H4 (cell line): ENCODE data around the gene CAV2. TPM values are rescaled to one million over a fixed set of nuclear protein-coding genes. Genes with fewer than 3 reads are reported as not detected.
"Not testable (repeated sequence)": the region's sequence is repeated elsewhere in the genome, so short reads cannot be mapped to it uniquely, and the experiment has no call there.

ENCODE experiments used
- DNase-seq: peaks from one replicate; pipeline ENCODE4 v3.0.0-alpha.2; 2015; ENCODE audit warnings: low spot score
- total RNA-seq: library from RNA; depleted of rRNA; stranded (reverse); fragments of >200 nt; shearing (Covaris generic); gene quantifications from 2 replicates; pipeline ENCODE4 v1.2.3, GENCODE V29; 2014; rRNA removed

Gene CAV2, protein sequence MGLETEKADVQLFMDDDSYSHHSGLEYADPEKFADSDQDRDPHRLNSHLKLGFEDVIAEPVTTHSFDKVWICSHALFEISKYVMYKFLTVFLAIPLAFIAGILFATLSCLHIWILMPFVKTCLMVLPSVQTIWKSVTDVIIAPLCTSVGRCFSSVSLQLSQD
- 59.4 and 67.2 TPM in 2 replicates for total RNA-seq

DNA sequence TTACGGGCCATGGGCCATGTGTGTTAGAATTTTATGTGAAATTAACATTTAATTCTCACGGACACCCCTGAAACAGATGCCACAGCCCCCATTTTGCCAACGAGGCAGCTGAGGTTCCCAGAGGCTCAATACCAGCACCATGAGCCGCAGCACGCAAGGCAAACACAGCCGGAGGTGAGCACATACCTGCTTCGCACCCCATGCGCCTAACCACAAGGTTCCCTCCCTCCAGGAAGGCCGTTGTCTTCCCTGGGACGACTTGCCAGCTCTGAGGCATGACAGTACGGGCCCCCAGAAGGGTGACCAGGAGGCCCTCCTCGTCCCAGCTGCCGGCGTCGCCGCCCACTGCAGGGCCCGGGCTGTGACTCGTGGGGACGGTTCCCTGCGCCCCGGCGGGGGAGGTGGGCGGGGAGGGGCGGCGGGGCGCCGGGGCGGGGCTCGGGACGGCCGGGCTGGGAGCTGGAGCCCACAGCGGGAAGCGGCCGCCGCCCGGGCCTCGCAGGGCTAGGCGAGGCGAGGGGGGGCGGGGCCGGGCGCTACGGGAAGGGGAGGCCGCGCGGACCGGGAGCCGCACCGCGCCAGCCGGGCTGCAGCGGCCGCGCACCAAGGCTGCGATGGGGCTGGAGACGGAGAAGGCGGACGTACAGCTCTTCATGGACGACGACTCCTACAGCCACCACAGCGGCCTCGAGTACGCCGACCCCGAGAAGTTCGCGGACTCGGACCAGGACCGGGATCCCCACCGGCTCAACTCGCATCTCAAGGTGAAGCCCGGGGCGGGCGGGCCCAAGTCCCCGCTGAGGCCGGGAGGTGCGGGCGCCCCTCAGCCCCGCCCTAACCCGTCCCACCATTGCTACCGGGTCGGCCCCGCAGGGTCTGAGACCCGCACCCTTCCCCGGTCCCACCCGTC is at the start of gene CAV2:
TSS of gene CAV2 (plus strand) at position 571 of the 910 bp plus-strand sequence. CDS start at position 615, 44 bp downstream.
- peak; percentile 44 for DNase-seq

DNA sequence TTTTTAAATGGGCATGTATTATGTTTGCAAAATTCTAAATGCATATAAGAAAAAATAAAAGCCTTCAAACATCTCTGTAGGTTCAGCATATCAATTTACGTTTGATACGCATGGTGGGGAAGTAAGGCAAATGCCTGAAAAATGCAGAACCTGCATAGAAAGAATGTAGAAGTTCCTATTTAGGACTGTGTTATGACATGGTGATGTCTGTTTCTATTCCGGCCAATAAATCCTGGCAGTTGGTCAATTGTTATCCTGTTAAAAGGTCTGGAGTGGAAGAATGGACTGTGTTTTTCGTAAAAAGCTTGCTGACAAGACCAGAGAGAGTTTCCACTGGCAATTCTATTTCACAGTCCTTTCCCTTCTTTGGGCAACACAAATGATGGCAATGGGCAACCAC is 49.6 kb upstream of the CAV2 start:
- no peak for DNase-seq

DNA sequence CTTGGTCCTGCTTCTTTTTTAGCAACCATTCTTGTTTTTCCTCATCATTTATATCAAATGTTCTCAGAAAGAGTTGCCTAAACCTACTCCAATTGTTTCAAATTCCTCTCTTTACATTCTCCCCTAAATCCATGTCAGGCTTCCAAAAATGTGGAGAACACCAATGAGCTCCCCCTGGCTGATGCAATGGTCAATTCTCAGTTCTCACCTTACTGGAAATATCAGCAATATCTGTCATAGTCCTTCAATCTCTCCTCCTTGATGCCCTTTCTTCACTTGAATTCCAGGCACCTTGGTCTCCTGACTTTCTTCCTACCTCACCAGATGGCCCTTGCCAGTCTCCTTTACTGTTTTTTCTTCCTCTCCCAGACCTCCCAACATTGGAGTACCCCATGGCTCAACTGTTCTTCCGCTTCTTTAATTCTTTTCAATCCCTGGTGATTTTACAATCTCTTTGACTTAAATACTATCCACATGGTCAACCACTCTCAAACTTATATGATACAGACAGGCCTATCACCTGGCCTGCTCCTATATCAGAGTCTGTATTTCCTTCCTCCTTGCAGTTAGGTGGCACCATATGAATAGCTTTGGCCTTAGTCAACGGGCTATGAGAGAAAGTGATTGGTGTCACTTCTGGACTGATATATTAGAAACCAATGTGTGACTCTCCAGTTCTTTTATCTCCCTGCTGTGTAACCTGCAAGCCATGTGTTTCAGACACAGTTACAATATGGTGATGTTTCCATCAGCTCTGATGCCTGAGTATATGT is 47.4 kb upstream of the CAV2 start:
- DNase-seq, result no peak

DNA sequence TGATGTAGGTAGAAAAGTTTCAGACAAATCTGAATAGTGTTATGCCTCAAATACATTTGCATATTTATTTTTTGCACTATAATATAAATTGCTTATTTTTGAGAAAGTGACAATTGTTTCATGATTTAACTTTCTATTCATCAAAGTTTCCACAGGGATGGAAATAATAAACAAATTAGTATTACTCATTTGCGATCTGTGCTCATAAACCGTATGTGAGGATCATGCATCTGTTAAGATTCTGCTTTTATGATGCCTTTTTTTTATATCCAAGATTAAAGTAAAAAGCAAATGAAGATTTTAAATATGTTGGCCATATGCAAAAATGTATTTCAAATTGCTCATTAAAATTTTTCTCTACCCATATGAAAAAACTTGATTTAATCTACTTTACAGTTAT is 45.2 kb upstream of the CAV2 start:
- no peak for DNase-seq

DNA sequence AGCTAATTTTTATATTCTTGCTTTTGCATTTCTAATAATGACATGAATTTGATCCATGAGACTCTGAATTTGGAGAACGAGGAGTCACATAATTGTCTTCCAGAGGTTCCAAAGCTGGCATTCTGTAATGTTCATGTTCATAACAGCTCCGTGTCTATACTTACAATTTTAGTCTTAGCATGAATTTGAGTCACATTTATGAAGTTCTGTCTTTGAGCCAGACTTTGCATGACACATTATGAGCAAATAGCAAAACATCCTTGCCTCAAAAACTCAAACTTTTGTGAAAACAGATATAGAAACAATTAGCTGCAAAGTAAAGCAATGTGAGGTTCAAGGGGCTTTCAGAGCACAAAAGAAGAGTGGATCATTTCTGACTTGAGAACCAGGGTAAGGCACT is 44.5 kb upstream of the CAV2 start:
- no peak for DNase-seq

DNA sequence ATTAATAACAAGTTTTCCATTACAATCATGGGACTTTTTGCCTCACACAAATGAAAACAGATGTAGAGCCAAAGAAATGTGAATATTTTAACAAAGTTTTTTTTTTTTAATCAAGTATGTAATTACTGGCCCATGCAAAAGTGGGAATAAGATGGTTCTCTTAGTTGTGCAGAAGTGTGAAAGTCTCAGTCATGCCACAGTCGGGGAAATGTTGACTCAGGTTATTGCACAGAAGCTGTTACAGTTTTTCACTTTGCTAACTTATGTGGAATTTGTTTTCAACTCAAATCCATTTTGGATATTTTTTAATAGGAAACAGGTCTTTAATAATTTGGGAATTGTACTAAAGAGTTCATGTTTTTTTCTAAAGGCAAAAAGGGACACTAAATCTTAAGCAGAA is 44.0 kb upstream of the CAV2 start:
- DNase-seq, result no peak

DNA sequence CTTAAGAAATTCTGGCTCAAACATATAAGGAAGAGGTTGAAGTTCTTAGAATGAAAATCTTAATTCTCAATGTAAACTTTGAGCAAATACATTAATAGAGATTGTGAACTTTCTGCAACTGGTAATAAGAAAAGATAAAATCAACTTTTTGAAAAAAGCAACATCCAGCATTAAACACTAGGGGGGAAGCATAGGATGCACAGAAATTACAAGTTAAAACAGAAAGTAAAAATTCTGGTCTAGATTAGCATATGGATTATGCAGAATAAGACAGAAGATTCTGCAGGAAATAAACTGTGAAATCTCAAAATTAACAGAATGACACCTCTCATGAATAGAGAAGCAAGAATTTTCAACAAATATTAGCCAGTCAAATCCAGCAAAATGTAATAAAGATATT is 38.0 kb upstream of the CAV2 start:
- no peak for DNase-seq

DNA sequence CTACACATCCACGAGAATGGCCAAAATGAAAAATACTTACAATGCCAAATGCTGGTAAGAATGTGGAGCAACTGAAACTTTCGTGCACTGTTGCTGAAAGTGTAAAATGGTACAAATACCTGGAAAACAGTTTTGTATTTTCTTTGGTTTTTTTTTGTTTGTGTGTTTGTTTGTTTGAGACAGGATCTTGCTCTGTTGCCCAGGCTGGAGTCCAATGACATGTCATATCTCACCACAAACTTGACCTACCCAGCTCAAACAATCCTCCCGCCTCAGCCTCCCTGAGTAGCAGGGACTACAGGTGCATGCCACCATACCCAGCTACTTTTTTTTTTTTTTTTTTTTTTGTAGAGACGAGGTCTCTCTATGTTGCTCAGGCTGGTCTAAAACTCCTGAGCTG is 35.6 kb upstream of the CAV2 start:
- DNase-seq, result no peak

DNA sequence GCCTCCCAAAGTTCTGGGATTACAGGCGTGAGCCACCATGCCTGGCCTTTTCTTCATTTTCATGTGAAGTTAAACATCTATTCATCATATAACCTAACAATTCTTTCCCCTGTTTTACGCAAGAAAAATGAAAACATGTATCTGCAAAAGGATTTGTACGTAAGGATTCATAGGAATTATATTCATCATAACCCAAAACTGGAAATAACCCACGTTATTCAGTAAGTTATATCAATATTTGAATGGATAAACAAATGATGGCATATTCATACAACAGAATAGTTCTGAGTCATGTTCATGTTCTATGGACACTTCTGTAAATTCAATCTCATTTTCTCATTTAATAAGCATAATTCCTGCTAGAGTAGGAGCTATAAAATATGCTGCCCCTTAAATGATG is 35.2 kb upstream of the CAV2 start:
- DNase-seq, result no peak

DNA sequence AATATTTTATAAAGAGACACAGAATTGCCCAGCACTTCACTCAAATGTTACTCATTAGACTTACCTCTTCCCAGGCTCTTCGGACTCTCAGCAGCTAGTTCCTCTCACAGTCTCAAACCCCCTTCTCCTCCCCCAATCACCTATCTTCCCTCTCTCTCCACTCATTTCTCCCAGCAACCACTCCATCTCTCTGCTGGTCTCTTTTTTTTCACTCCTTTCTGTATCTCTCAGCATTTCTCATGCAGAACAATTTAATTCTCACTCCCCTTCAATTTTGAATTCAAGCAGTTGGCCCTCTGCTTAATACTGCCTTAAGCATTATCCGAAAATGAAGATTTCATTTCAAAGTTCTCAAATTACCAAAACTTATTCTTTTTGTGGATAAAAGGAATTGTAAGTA is 34.4 kb upstream of the CAV2 start:
- DNase-seq, result no peak

DNA sequence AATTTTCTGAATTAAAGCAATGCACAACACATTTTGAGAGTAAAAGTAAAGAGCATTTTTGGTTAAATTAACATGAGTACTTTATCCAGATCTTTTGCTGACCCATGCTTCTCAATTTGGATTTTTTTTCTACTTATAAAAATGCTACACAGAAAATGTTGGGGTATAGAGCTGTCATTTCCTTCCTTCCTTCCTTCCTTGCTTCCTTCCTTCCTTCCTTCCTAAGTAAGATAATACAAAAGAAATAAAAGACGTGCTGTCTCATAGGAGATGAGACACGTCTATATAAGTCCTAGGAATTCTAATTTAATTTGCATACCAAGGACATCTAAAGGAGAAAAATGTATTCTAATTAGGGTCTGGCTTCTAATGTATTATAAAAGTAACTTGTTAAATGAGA is 31.0 kb upstream of the CAV2 start:
- DNase-seq, result no peak

DNA sequence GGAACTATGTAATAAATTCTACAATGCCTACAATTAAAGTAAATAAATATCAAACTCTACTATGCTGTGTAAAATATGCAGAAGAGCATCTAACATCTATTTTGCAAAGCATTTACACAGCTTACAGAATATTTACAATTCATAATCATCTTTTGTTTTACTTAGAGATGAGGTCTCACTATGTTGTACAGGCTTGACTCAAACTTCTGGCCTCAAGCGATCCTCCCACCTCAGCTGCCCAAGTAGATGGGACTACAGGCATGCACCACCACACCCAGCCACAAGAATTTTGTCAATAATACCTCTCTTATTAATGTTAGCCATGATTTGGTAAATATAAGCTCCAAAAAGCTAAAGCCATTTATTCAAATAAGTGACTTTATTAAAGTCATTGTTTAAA is 21.9 kb upstream of the CAV2 start:
- no peak for DNase-seq

DNA sequence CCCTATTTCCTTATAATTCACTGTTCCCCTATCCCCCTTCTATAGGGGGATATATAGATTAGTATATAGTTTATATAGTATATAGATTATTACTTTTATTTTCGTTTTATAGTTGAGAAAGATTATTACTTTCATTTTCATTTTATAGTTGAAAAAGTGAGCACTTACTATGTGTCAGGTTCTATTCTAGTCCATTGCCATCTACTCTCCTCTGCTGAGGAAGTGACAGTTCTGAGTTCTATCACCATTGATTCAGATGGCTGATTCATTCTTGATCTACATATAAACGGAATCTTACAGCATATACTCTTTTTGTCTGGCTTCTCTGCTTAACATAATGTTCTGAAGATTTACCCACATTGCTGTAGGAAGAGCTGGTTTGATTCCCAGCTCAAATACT is 20.7 kb upstream of the CAV2 start:
- DNase-seq, result no peak

DNA sequence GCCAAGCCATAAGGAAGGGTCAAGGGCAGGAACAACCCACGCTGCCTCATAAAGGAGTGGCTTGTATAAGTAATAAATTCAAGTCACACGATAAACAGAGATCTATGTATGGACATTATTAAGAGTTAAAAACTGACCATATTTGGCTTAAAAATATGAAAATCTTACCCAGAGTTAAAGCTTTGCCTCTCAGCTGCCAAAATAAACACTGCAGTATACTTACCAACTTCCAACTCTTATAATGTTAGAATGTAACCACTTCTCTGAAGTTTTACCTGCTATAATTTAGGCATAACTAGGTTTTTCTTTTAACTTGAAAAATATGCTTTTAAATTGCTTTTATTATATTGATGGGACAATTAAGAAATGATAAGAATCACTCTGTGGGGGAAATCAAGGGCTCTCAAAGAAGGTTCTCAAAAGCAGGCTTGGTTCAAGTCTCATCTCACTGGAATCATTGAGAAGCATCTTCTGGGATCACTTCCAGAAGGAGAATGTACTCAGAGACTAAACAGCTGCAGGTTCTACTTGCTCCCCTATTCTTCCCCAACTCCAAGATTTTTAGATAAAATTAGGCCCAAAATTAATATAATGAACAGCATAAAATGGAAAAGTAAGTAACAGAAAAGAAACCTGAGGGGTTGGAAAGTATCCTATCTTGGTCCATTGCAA is 16.1 kb upstream of the CAV2 start:
- no peak for DNase-seq

DNA sequence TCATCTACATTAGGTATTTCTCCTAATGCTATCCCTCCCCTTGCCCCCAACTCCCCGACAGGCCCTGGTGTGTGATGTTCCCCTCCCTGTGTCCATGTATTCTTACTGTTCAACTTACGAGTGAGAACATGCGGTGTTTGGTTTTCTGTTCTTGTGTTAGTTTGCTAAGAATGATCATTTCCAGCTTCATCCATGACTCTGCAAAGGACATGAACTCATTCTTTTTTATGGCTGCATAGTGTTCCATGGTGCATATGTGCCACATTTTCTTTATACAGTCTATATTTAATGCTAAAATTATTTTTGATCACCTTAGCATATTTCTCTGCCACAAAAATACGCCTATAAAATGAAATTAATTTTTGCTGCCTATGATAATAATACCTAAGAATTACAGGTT is 15.1 kb upstream of the CAV2 start:
- DNase-seq, result not testable (repeated sequence)

DNA sequence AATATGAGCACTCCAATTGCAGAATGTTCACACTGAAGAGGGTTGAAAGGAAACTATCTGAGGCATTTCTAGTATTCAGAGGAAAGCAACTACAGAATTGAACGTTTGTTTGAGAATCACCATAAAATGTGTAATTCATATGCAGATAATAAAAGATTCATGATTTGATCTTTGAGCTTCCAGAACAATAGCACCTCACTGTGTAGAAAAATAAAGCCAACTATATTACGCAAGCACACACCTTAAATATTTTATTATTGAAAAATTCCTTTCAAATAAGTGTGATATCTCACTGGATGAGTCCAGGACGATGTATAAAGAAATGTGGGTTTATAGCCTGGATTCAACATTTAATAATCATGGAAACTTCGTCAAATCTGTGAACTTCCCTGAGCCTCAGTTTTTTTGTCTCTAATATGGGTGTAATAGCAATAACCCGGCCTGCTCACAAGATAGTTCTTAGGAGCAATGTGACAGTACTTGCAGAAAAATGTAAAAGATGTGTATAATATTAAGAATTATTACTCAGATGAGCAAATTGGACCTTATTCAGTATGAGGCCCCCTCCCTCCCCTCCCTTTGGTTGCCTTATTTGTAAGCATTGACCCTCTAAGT is 11.5 kb upstream of the CAV2 start:
- no peak for DNase-seq

DNA sequence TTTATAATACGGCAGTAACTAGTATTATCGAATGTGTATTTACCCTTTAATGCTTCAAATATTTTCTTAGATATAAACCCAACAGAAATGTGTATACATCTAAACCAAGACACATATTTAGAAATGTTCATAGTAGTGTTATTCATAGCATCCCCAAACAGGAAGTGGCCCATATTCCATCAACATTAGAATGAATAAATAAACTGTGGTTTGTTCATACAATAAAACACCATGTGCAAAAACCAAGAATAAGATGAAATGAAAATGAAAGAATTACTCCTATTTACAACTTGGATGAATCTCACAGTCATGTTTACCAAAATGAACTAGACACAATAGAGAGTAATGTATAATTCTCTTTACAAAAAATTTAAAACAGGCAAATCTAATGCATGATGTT is 9.2 kb upstream of the CAV2 start:
- peak; percentile 38 for DNase-seq

DNA sequence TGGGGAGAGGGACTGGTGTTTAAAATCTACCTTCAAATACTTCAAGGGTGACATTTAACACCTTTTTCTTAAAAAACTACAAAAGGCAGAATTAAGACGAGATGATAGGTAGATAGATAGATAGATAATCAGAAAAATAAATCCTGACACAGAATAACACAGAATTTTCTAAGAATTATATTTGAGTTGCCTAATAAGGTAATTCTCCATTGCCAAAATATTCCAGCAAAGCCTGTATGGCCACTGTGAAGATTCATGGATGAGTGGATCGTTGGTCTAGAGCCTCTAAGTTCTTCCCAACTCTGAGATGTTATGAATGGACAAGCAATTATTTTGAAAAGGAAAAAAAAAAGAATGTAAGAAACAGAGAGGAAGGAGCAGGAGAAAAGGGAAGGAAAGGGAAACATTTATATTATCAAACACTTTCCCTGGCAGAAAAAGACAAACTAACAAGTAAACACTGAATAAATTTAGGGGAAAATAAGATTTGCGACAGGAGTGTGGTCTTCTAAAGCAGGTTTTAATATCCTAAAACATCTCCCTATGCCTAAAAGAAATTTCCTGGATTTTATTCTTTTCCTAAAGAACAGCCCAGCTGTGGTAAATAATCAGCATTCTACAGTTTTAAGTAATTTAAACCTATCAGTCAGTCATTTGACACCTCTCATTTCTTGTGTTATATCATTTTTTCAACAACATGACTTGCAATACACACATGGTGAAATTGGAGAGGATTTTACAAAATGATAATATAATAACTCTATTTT is 7.5 kb upstream of the CAV2 start:
- DNase-seq, result no peak

DNA sequence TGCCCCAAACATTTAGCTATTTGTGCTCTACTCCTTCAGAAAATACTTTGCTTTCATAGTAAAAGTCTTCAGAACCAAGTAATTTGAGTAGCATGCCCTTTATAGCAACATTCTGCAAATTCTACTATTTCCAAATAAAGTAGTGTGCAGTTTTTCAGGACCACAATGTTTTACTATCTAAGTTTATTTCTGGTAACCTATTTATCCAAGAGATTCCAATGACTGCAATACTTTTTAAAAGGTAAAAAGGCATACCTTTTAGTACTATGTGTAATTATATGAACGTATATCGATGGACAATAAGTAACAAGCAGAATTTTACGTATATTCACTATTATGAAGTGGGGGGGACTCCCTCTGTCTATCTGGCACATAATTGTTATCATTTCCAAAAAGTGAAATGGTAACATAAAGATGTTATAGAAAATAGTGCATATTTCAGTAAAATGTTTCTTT is 6.9 kb upstream of the CAV2 start:
- DNase-seq, result no peak

DNA sequence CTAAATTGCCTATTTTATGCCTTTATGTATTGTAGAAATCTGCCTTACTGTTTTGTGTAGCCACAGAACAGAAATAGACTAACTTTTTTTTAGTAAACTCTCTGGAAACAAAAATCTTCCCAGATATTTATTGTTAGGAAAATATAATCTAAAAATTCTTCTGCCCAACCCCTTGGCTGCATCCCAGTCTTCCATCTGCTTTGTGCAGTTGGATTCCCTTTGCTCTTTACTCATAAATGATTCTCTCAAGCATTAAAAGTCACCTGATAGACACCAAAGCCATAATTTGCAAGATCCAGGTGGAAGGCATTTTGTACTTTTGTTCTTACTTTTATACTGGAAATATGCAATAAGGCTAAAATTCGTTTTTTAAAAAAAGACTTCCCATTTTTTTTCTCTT is 6.1 kb upstream of the CAV2 start:
- no peak for DNase-seq

DNA sequence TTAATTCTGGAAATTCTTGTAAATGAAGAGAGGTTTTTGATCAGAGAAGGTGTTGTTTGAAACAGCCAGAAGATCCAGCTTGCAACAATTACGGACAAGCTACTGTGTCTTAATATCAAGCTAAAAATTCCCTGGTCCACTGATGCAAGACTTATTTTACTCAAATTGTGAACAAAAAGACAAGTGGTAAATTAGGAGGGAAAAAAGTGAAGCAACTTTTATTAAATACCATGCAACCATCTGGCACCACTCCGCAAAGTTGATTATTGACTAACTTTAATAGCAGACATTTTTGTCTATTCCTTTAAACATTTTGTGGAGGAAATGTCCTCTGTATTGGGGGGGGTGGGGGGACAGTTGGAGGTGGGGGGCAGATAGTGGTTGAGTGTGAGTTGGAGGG is 5.1 kb upstream of the CAV2 start:
- no peak for DNase-seq
